ENCODE data around the gene SLC23A3. TPM values are rescaled to one million over a fixed set of nuclear protein-coding genes. Genes with fewer than 3 reads are reported as not detected.

Gene SLC23A3
- polyA plus RNA-seq, 1 donor (not counting 4 experiments of a cell fraction or from before 2014, with no cell fraction given) = 1.4 TPM

GRCh38 chr2:219125225-219125885 is 44.5 kb downstream of the SLC23A3 start:
- H3K36me3 ChIP-seq (ENCODE audit: control insufficient read depth in 2 of 2, extremely low read depth in 1 of 2, insufficient read depth in 2 of 2, low read length in 2 of 2) = peaks cover 0 to 1% of the 10 kb centered on the region in 2 experiments
- no peaks in the 10 kb centered on the region for H3K9me3 ChIP-seq (ENCODE audit: control insufficient read depth, low read depth, low read length)
- H3K4me1 ChIP-seq (ENCODE audit: control insufficient read depth, extremely low read depth, insufficient read depth, low read length) = peaks cover 3% of the 10 kb centered on the region
- H3K79me2 ChIP-seq (ENCODE audit: control insufficient read depth, insufficient read depth, low read length) = no peaks in the 10 kb centered on the region
- no peaks in the 10 kb centered on the region for H3K27me3 ChIP-seq (ENCODE audit: control insufficient read depth, extremely low read depth, insufficient read depth, low read length)
- DNase-seq (ENCODE audit: low read depth, low spot score) = no peak
- no peak overlapping the region for H3K4me2 ChIP-seq (ENCODE audit: control insufficient read depth, extremely low read depth, insufficient read depth, low read depth, low read length)
- no peak overlapping the region for H3K4me3 ChIP-seq (ENCODE audit: control insufficient read depth in 2 of 3, extremely low read depth in 1 of 3, insufficient read depth in 2 of 3, low read depth in 1 of 3, low read length in 3 of 3)
- FAIRE-seq = no peak
- no peak overlapping the region for H3K27ac ChIP-seq (ENCODE audit: control insufficient read depth, insufficient read depth, low read length)
- TF ChIP-seq CTCF (optimal IDR thresholded peaks at IDR 0.05 in 1 of 3, IDR thresholded peaks at IDR 0.05 in 1 of 3, conservative IDR thresholded peaks at IDR 0.05 in 1 of 3; ENCODE audit: extremely low read depth in 1 of 3, insufficient read depth in 2 of 3, low read length in 3 of 3) (no peak), EZH2 (IDR thresholded peaks at IDR 0.05; ENCODE audit: low read length) (no peak)
- H4K20me1 ChIP-seq (ENCODE audit: control insufficient read depth, extremely low read depth, insufficient read depth, low read length) = no peaks in the 10 kb centered on the region
- dilution Hi-C loops (cut with MboI; ENCODE audit: extremely low pct_ligation_motif_present, low sequenced_read_pairs) = no loop called here
- peaks cover 2% of the 10 kb centered on the region for H3K9me1 ChIP-seq (ENCODE audit: control insufficient read depth, extremely low read depth, insufficient read depth, low read length)
- H2AFZ ChIP-seq (ENCODE audit: control insufficient read depth, low read length) = no peak overlapping the region
- no peak overlapping the region for H3K9ac ChIP-seq (ENCODE audit: control insufficient read depth, extremely low read depth, insufficient read depth, low read length)

- dilution Hi-C loops (cut with MboI; ENCODE audit: extremely low pct_ligation_motif_present, low sequenced_read_pairs) = no loop called here
- Histone ChIP-seq H2AFZ (ENCODE audit: control insufficient read depth, low read length) (no peak overlapping the region), H3K27me3 (ENCODE audit: control insufficient read depth, extremely low read depth, insufficient read depth, low read length) (no peaks in the 10 kb centered on the region), H3K4me1 (ENCODE audit: control insufficient read depth, extremely low read depth, insufficient read depth, low read length) (peaks cover 3% of the 10 kb centered on the region), H3K9ac (ENCODE audit: control insufficient read depth, extremely low read depth, insufficient read depth, low read length) (no peak overlapping the region), H3K4me2 (ENCODE audit: control insufficient read depth, extremely low read depth, insufficient read depth, low read depth, low read length) (no peak overlapping the region), H3K27ac (ENCODE audit: control insufficient read depth, insufficient read depth, low read length) (no peak overlapping the region), H3K79me2 (ENCODE audit: control insufficient read depth, insufficient read depth, low read length) (no peaks in the 10 kb centered on the region), H3K4me3 (ENCODE audit: control insufficient read depth in 2 of 3, extremely low read depth in 1 of 3, insufficient read depth in 2 of 3, low read depth in 1 of 3, low read length in 3 of 3) (no peak overlapping the region), H3K36me3 (ENCODE audit: control insufficient read depth in 2 of 2, extremely low read depth in 1 of 2, insufficient read depth in 2 of 2, low read length in 2 of 2) (peaks cover 0 to 1% of the 10 kb centered on the region in 2 experiments), H3K9me1 (ENCODE audit: control insufficient read depth, extremely low read depth, insufficient read depth, low read length) (peaks cover 2% of the 10 kb centered on the region), H4K20me1 (ENCODE audit: control insufficient read depth, extremely low read depth, insufficient read depth, low read length) (no peaks in the 10 kb centered on the region), H3K9me3 (ENCODE audit: control insufficient read depth, low read depth, low read length) (no peaks in the 10 kb centered on the region)
- no peak for FAIRE-seq
- TF ChIP-seq EZH2 (IDR thresholded peaks at IDR 0.05; ENCODE audit: low read length) (no peak), CTCF (optimal IDR thresholded peaks at IDR 0.05 in 1 of 3, IDR thresholded peaks at IDR 0.05 in 1 of 3, conservative IDR thresholded peaks at IDR 0.05 in 1 of 3; ENCODE audit: extremely low read depth in 1 of 3, insufficient read depth in 2 of 3, low read length in 3 of 3) (no peak)
- DNase-seq (ENCODE audit: low read depth, low spot score) = no peak
Measured at GRCh38 chr2:219124381-219125110, 45.3 kb downstream of the SLC23A3 start.

All from keratinocyte (primary cell).